GM23248 (cell line): ENCODE data around the gene TRIM2. TPM values are rescaled to one million over a fixed set of nuclear protein-coding genes. Genes with fewer than 3 reads are reported as not detected.

Source experiments
- DNase-seq: peaks from one replicate; pipeline ENCODE4 v3.0.0-alpha.2; 2015
- H2AFZ ChIP-seq: fragments of 200-600 bp; sonication (generic); 2 replicates; pipeline ENCODE4 v1.6.1; 2016; ENCODE audit warnings: antibody characterized with exemption
- H3F3A ChIP-seq: fragments of 200-600 bp; sonication (generic); 2 replicates; pipeline ENCODE4 v1.6.1; 2016; ENCODE audit warnings: mild to moderate bottlenecking, antibody characterized with exemption, mixed run types; ENCODE audit not compliant: insufficient read depth
- H3K27ac ChIP-seq: fragments of 200-600 bp; sonication (generic); 2 replicates; pipeline ENCODE4 v1.5.1; 2016; ENCODE audit warnings: mild to moderate bottlenecking
- H3K27me3 ChIP-seq: fragments of 200-600 bp; sonication (generic); replicated peaks from 2 replicates; pipeline ENCODE4 v1.6.1; 2016; ENCODE audit warnings: mild to moderate bottlenecking; ENCODE audit not compliant: insufficient read depth
- H3K36me3 ChIP-seq: fragments of 200-600 bp; sonication (generic); 2 replicates; pipeline ENCODE4 v1.6.1; 2016; ENCODE audit warnings: low read depth, mild to moderate bottlenecking
- H3K4me1 ChIP-seq: fragments of 200-600 bp; sonication (generic); 2 replicates; pipeline ENCODE4 v1.6.1; 2016; ENCODE audit warnings: mild to moderate bottlenecking; ENCODE audit not compliant: insufficient read depth
- H3K4me2 ChIP-seq: fragments of 200-600 bp; sonication (generic); one replicate; pipeline ENCODE4 v1.6.1; 2016; ENCODE audit warnings: mild to moderate bottlenecking; ENCODE audit not compliant: unreplicated experiment
- H3K4me3 ChIP-seq: fragments of 200-600 bp; sonication (generic); 2 replicates; pipeline ENCODE4 v1.5.1; 2016; ENCODE audit warnings: mild to moderate bottlenecking
- H3K79me2 ChIP-seq: fragments of 200-600 bp; sonication (generic); 2 replicates; pipeline ENCODE4 v1.6.1; 2016; ENCODE audit warnings: mild to moderate bottlenecking; ENCODE audit not compliant: insufficient read depth
- H3K9ac ChIP-seq: fragments of 200-600 bp; sonication (generic); 2 replicates; pipeline ENCODE4 v1.6.1; 2016; ENCODE audit warnings: mild to moderate bottlenecking
- H3K9me2 ChIP-seq: fragments of 200-600 bp; sonication (generic); 2 replicates; pipeline ENCODE4 v1.6.1; 2016; ENCODE audit warnings: mixed run types, mild to moderate bottlenecking, moderate library complexity; ENCODE audit not compliant: insufficient read depth
- H3K9me3 ChIP-seq: fragments of 200-600 bp; sonication (generic); one replicate; pipeline ENCODE4 v1.6.1; 2017; ENCODE audit warnings: low read depth
- H4K20me1 ChIP-seq: fragments of 200-600 bp; sonication (generic); 2 replicates; pipeline ENCODE4 v1.6.0; 2016; ENCODE audit not compliant: insufficient read depth
- EZH2 ChIP-seq: fragments of 200-600 bp; sonication (generic); IDR thresholded peaks from 2 replicates; pipeline ENCODE4 v1.6.1; 2018; ENCODE audit warnings: antibody characterized with exemption, mild to moderate bottlenecking; ENCODE audit not compliant: insufficient read depth, poor library complexity, severe bottlenecking
- EZH2phosphoT487 ChIP-seq: fragments of 200-600 bp; sonication (generic); IDR thresholded peaks from 2 replicates; pipeline ENCODE4 v1.6.1; 2018; ENCODE audit warnings: antibody characterized with exemption, moderate library complexity, mild to moderate bottlenecking, low read depth; ENCODE audit not compliant: insufficient read depth
- WGBS, 2 experiments: methylation state at CpG; one replicate each; pipeline ENCODE4 v1.1.6; 2015 to 2017; ENCODE audit warnings: low lambda C conversion rate in 2 of 2, low coverage in 1 of 2; ENCODE audit errors: missing lambda C conversion rate in 2 of 2; 5-methylcytosine and 5-hydroxymethylcytosine counted together
- in situ Hi-C: fragments of 300-500 bp; cut with MboI; formaldehyde crosslinking; loops from 2 replicates; pipeline ENCODE4 v1.15.0; 2020
- polyA plus RNA-seq: library from polyadenylated mRNA; unstranded; fragments of >200 nt; fragmentation: Nextera tagmentation; extraction: Ambion mirVana; gene quantifications from 2 replicates; pipeline ENCODE4 v1.2.1, GENCODE V29; 2016
- total RNA-seq: library from RNA; depleted of rRNA; stranded (reverse); fragments of >200 nt; shearing (Covaris generic); gene quantifications from 2 replicates; pipeline ENCODE4 v1.2.3, GENCODE V29; 2014

The TRIM2 gene
- total and polyA plus RNA-seq, 2 experiments from 2014 or later: 12.3 to 26.4 TPM

DNA sequence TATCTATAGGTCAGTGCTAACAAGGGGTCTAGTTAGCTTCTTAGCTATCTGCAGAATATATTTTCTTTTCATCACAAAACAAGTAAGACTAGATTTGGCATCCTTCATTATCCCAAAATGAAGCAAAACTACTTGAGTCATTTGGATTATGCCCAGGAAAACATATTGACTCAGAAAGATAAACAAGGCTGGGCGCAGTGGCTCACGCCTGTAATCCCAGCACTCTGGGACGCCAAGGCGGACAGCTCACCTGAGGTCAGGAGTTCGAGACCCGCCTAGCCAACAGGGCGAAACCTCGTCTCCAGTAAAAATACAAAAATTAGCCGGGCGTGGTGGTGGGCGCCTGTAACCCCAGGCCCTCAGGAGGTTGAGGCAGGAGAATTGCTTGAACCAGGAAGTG is 122.3 kb downstream of the TRIM2 start:
- Histone ChIP-seq H3K36me3 (peaks cover 4% of the 10 kb centered on the region), H3F3A (no peaks in the 10 kb centered on the region; the same call in 1 of the 2 replicates), H4K20me1 (no peaks in the 10 kb centered on the region), H3K9me3 (no peaks in the 10 kb centered on the region), H3K9ac (no peak overlapping the region), H3K4me1 (no peaks in the 10 kb centered on the region), H3K27me3 (no peaks in the 10 kb centered on the region), H3K9me2 (no peaks in the 10 kb centered on the region), H3K79me2 (no peaks in the 10 kb centered on the region), H3K4me2 (no peak overlapping the region), H2AFZ (no peak overlapping the region), H3K27ac (no peak overlapping the region), H3K4me3 (no peak overlapping the region)
- WGBS, 2 experiments: 92 to 93% methylated on average over 11 of the region's 11 CpGs
- in situ Hi-C loops: loop anchor here (25.0 kb wide), 1 partner anchor 436 kb away; the partner anchor contains the start of gene RNF175
- no peak for TF ChIP-seq EZH2
- no peak for TF ChIP-seq EZH2phosphoT487
- DNase-seq: peak; percentile 62

DNA sequence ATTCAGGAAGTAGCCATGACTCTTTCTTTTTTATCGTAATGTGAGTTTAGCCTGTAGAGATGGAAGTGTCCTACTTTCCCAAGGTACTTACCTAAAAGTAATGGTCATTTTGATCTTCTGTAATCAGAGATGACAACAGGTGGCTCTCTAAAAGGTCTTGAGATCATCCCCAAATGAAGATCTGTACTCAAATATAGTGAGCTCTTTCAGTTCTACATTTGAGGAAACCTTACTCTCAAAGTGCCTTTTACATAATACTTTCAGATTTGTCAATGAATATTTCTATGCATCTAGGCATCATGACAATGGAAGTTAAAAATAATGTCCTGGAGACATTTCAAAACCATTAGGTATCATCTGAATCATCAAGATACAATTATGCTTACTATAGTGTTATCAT is 123.0 kb downstream of the TRIM2 start:
- H3K9me3 ChIP-seq: no peaks in the 10 kb centered on the region
- no peak for DNase-seq
- no peaks in the 10 kb centered on the region for H3K27me3 ChIP-seq
- no peak overlapping the region for H3K4me3 ChIP-seq
- TF ChIP-seq EZH2phosphoT487: no peak
- TF ChIP-seq EZH2: no peak
- H3K27ac ChIP-seq: no peak overlapping the region
- H3K9me2 ChIP-seq: no peaks in the 10 kb centered on the region
- 100% methylated on average over 1 of the region's 1 CpG for WGBS, 2 experiments
- H3K4me1 ChIP-seq: no peaks in the 10 kb centered on the region
- in situ Hi-C loops: loop anchor here (25.0 kb wide), 1 partner anchor 435 kb away; the partner anchor contains the start of gene RNF175
- H2AFZ ChIP-seq: no peak overlapping the region
- peaks cover 4% of the 10 kb centered on the region for H3K36me3 ChIP-seq
- H3K79me2 ChIP-seq: no peaks in the 10 kb centered on the region
- no peaks in the 10 kb centered on the region for H4K20me1 ChIP-seq
- H3F3A ChIP-seq: no peaks in the 10 kb centered on the region; the same call in 1 of the 2 replicates
- no peak overlapping the region for H3K9ac ChIP-seq
- no peak overlapping the region for H3K4me2 ChIP-seq

DNA sequence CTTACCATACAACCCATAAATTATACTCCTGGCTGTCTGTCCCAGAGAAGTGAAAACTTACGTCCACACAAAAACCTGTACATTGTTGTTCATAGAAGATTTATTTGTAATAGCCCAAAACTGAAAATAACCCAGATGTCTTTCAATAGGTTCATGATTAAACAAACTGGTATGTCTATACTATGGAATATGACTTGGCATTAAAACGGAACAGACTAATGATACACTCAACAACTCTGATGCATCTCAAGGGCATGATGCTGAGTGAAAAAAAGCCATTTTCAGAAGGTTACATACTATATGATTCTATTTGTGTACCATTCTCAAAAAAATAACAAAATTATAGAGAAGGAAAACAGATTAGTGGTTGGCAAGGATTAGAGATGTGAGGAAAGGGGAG is 128.7 kb downstream of the TRIM2 start:
- Histone ChIP-seq H3K27me3 (no peaks in the 10 kb centered on the region), H3K79me2 (no peaks in the 10 kb centered on the region), H3K27ac (0 out of 2 replicates have a peak overlapping the region, but pooled peaks have one; percentile 11), H3K4me2 (peak overlapping the region; percentile 5), H3K9me3 (no peaks in the 10 kb centered on the region), H3F3A (peaks cover 10% of the 10 kb centered on the region; the same call in 1 of the 2 replicates), H2AFZ (no peak overlapping the region), H3K4me1 (peaks cover 16% of the 10 kb centered on the region), H3K9me2 (no peaks in the 10 kb centered on the region), H3K9ac (no peak overlapping the region), H3K4me3 (no peak overlapping the region), H4K20me1 (no peaks in the 10 kb centered on the region), H3K36me3 (no peaks in the 10 kb centered on the region; the same call in 1 of the 2 replicates)
- DNase-seq: peak; percentile 65
- in situ Hi-C loops: loop anchor here (25.0 kb wide), 1 partner anchor 429 kb away; the partner anchor contains the start of gene RNF175
- TF ChIP-seq EZH2phosphoT487: no peak
- TF ChIP-seq EZH2: no peak
- WGBS, 2 experiments: 21 to 22% methylated on average over 2 of the region's 2 CpGs

DNA sequence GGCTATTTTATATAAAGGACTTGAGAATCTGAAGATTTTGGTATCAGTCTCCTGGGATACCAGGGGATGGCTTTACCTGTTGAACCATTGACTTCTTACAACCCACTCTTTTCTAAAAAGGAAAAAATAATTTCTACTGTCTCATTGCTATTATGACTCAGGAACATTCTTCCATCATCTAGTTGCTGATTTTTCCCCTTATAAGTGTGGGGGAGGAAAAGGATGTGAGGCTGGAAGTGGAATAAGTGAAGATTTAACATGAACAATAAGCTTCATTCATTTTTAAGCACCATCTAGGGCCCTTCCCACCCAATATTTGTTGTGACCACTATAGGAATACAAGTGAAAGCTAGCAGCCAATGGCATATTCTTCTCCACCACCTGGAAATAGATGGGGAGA is 129.6 kb downstream of the TRIM2 start:
- H3K36me3 ChIP-seq: no peaks in the 10 kb centered on the region; the same call in 1 of the 2 replicates
- TF ChIP-seq EZH2phosphoT487 (no peak), EZH2 (no peak)

More for the DNA sequence above, 129.6 kb downstream of the TRIM2 start:
- 0 out of 2 replicates have a peak overlapping the region, but pooled peaks have one; percentile 11 for H3K27ac ChIP-seq
- H3K9ac ChIP-seq: no peak overlapping the region
- DNase-seq: peak; percentile 51
- H3F3A ChIP-seq: peaks cover 10% of the 10 kb centered on the region; the same call in 1 of the 2 replicates
- H3K4me3 ChIP-seq: no peak overlapping the region
- H3K4me2 ChIP-seq: peak overlapping the region; percentile 5
- H3K4me1 ChIP-seq: peaks cover 16% of the 10 kb centered on the region
- in situ Hi-C loops: loop anchor here (25.0 kb wide), 1 partner anchor 428 kb away; the partner anchor contains the start of gene RNF175
- no peaks in the 10 kb centered on the region for H3K27me3 ChIP-seq
- no peaks in the 10 kb centered on the region for H3K79me2 ChIP-seq
- H3K9me3 ChIP-seq: no peaks in the 10 kb centered on the region
- no peaks in the 10 kb centered on the region for H4K20me1 ChIP-seq
- no peak overlapping the region for H2AFZ ChIP-seq
- no peaks in the 10 kb centered on the region for H3K9me2 ChIP-seq
